Esophagus mucosa (tissue), 1 donor: Measurements from ENCODE around the gene HDAC9. TPM values are rescaled to one million over a fixed set of nuclear protein-coding genes. Genes with fewer than 3 reads are reported as not detected.

Experiments used
- ATAC-seq: fragments of 200-7000 bp; cut with Tn5 transposase; one replicate; pipeline ENCODE4 v1.9.1; 2020
- total RNA-seq: library from RNA; stranded (reverse); gene quantifications from one replicate; pipeline ENCODE4 v1.2.4, GENCODE V29; 2023
- donor health status: DM: yes; HTN: yes; CAD: no.

Gene HDAC9
- total RNA-seq, 1 donor from 2014 or later: 2.4 TPM

GRCh38 chr7:18740579-18740988 is 245.0 kb downstream of the HDAC9 start:
- ATAC-seq: no peak

- ATAC-seq: no peak
These were observed 258.5 kb downstream of the HDAC9 start for GRCh38 chr7:18753972-18754610.

- no peak for ATAC-seq
These were observed 259.2 kb downstream of the HDAC9 start for GRCh38 chr7:18754766-18755165.

- ATAC-seq: no peak
These were observed 260.2 kb downstream of the HDAC9 start for GRCh38 chr7:18755793-18756192.

GRCh38 chr7:18756378-18757050 is 261.0 kb downstream of the HDAC9 start:
- ATAC-seq: no peak

GRCh38 chr7:18760046-18760445 is 264.5 kb downstream of the HDAC9 start:
- no peak for ATAC-seq

GRCh38 chr7:18760631-18761445 is 265.3 kb downstream of the HDAC9 start:
- ATAC-seq: no peak

GRCh38 chr7:18762189-18762588 is 266.6 kb downstream of the HDAC9 start:
- ATAC-seq: peak; percentile 42

GRCh38 chr7:18768256-18768655 is 272.7 kb downstream of the HDAC9 start:
- ATAC-seq: no peak

- no peak for ATAC-seq
These were observed 274.7 kb downstream of the HDAC9 start for GRCh38 chr7:18770154-18770811.

- no peak for ATAC-seq
These were observed 275.3 kb downstream of the HDAC9 start for GRCh38 chr7:18770822-18771221.

- ATAC-seq: no peak
These were observed 276.5 kb downstream of the HDAC9 start for GRCh38 chr7:18771834-18772566.

GRCh38 chr7:18772567-18772965 is 277.0 kb downstream of the HDAC9 start:
- no peak for ATAC-seq

GRCh38 chr7:18777314-18777713 is 281.8 kb downstream of the HDAC9 start:
- no peak for ATAC-seq

- no peak for ATAC-seq
These were observed 283.0 kb downstream of the HDAC9 start for GRCh38 chr7:18778594-18778993.

GRCh38 chr7:18780266-18780665 is 284.7 kb downstream of the HDAC9 start:
- no peak for ATAC-seq

GRCh38 chr7:18780938-18781337 is 285.4 kb downstream of the HDAC9 start:
- no peak for ATAC-seq

- ATAC-seq: no peak
These were observed 290.7 kb downstream of the HDAC9 start for GRCh38 chr7:18786196-18786727.

GRCh38 chr7:18786796-18787195 is 291.2 kb downstream of the HDAC9 start:
- ATAC-seq: no peak

- ATAC-seq: no peak
These were observed 292.5 kb downstream of the HDAC9 start for GRCh38 chr7:18788026-18788425.

GRCh38 chr7:18792871-18793595 is 297.5 kb downstream of the HDAC9 start:
- ATAC-seq: no peak
